Endometrial microvascular endothelial cells (primary cell): ENCODE measurements around the gene UTS2. TPM values are rescaled to one million over a fixed set of nuclear protein-coding genes. Genes with fewer than 3 reads are reported as not detected.

Experiments
- in situ Hi-C: cut with HindIII; loops from 2 replicates; pipeline ENCODE4 v1.10.0; 2017; ENCODE audit warnings: low sequenced_read_pairs, low pct_unique_long_range_greater_than_20kb; ENCODE audit errors: inconsistent ontology term
- total RNA-seq: library from RNA; depleted of rRNA; stranded (reverse); fragments of >200 nt; gene quantifications from one replicate; pipeline ENCODE4 v1.2.3, GENCODE V29; 2015; ENCODE audit errors: inconsistent ontology term

The UTS2 gene
- total RNA-seq, 1 donor from 2014 or later = not detected

GRCh38 chr1:7868070-7868780, 15.4 kb upstream of the UTS2 start:
- in situ Hi-C loops = no loop called here

- in situ Hi-C loops = no loop called here
These were observed 13.1 kb upstream of the UTS2 start for GRCh38 chr1:7865978-7866377.

- in situ Hi-C loops = no loop called here
These were observed 11.0 kb upstream of the UTS2 start for GRCh38 chr1:7863756-7864328.

- in situ Hi-C loops = no loop called here
These were observed 9.6 kb upstream of the UTS2 start for GRCh38 chr1:7862211-7863060.

GRCh38 chr1:7861452-7861851, 8.6 kb upstream of the UTS2 start:
- in situ Hi-C loops = no loop called here

- in situ Hi-C loops = no loop called here
These were observed 7.3 kb upstream of the UTS2 start for GRCh38 chr1:7860130-7860529.

GRCh38 chr1:7859406-7859805, 6.5 kb upstream of the UTS2 start:
- in situ Hi-C loops = no loop called here

GRCh38 chr1:7857985-7858384, 5.1 kb upstream of the UTS2 start:
- in situ Hi-C loops = no loop called here

- in situ Hi-C loops = no loop called here
These were observed 4.1 kb upstream of the UTS2 start for GRCh38 chr1:7857000-7857399.

GRCh38 chr1:7856345-7856744, 3.5 kb upstream of the UTS2 start:
- in situ Hi-C loops = no loop called here

- in situ Hi-C loops = no loop called here
These were observed 790 bp upstream of the UTS2 start for GRCh38 chr1:7853684-7854026.

- in situ Hi-C loops = no loop called here
These were observed 2.1 kb downstream of the UTS2 start for GRCh38 chr1:7850786-7851185.

- in situ Hi-C loops = no loop called here
These were observed 5.3 kb downstream of the UTS2 start for GRCh38 chr1:7847599-7847998.

- in situ Hi-C loops = no loop called here
These were observed 6.2 kb downstream of the UTS2 start for GRCh38 chr1:7846656-7847055.

- in situ Hi-C loops = no loop called here
These were observed 7.1 kb downstream of the UTS2 start for GRCh38 chr1:7845761-7846160.

- in situ Hi-C loops = no loop called here
These were observed 10.3 kb downstream of the UTS2 start for GRCh38 chr1:7842517-7842916.

GRCh38 chr1:7839526-7839925, 13.3 kb downstream of the UTS2 start:
- in situ Hi-C loops = no loop called here

GRCh38 chr1:7838714-7839113, 14.2 kb downstream of the UTS2 start:
- in situ Hi-C loops = no loop called here

- in situ Hi-C loops = no loop called here
These were observed 19.8 kb downstream of the UTS2 start for GRCh38 chr1:7833035-7833434.

- in situ Hi-C loops = no loop called here
These were observed 21.4 kb downstream of the UTS2 start for GRCh38 chr1:7831458-7831857.
